SU-DHL-6 (cell line): ENCODE measurements around the gene TMPRSS5.

Experiments
- H2AFZ ChIP-seq: fragments of 200-600 bp; sonication (generic); 2 replicates; pipeline ENCODE4 v1.6.1; 2014; ENCODE audit warnings: low read depth, mild to moderate bottlenecking, moderate library complexity, mixed read lengths, antibody characterized with exemption, low read length; ENCODE audit not compliant: severe bottlenecking
- H3F3A ChIP-seq: fragments of 200-600 bp; shearing (Covaris generic); 2 replicates; pipeline ENCODE4 v1.6.0; 2016; ENCODE audit warnings: antibody characterized with exemption, mild to moderate bottlenecking; ENCODE audit not compliant: insufficient read depth
- H3K27ac ChIP-seq: fragments of 200-600 bp; sonication (generic); 2 replicates; pipeline ENCODE4 v1.5.1; 2016; ENCODE audit warnings: low read depth, mild to moderate bottlenecking, low read length, moderate library complexity, mixed read lengths
- H3K27me3 ChIP-seq: fragments of 200-600 bp; sonication (generic), shearing (Covaris generic); 2 replicates; pipeline ENCODE4 v1.6.0; 2014; ENCODE audit warnings: mild to moderate bottlenecking, low read length
- H3K36me3 ChIP-seq: fragments of 200-600 bp; sonication (generic); 2 replicates; pipeline ENCODE4 v1.6.1; 2014; ENCODE audit warnings: mild to moderate bottlenecking, low read length, mixed read lengths
- H3K4me2 ChIP-seq: fragments of 300-600, 200-600 bp; shearing (Covaris generic), sonication (generic); 2 replicates; pipeline ENCODE4 v1.6.0; 2014; ENCODE audit warnings: low read length, low read depth, mild to moderate bottlenecking; ENCODE audit not compliant: poor library complexity, severe bottlenecking
- H3K4me3 ChIP-seq: fragments of 200-600 bp; sonication (generic); 2 replicates; pipeline ENCODE4 v1.5.1; 2014; ENCODE audit warnings: antibody characterized with exemption, low read length, mild to moderate bottlenecking, mixed read lengths; ENCODE audit not compliant: insufficient read depth, poor library complexity, severe bottlenecking
- H3K79me2 ChIP-seq: fragments of 200-600 bp; sonication (generic); 2 replicates; pipeline ENCODE4 v1.6.1; 2014; ENCODE audit warnings: mild to moderate bottlenecking, low read length, moderate library complexity; ENCODE audit not compliant: insufficient read depth
- H3K9ac ChIP-seq: fragments of 200-600 bp; sonication (generic); 2 replicates; pipeline ENCODE4 v1.7.0; 2014; ENCODE audit warnings: mild to moderate bottlenecking, low read length
- H3K9me2 ChIP-seq: fragments of 200-600 bp; sonication (generic); replicated peaks from 2 replicates; pipeline ENCODE4 v1.6.1; 2014; ENCODE audit warnings: low read length; ENCODE audit not compliant: insufficient read depth
- H3K9me3 ChIP-seq: fragments of 200-600 bp; sonication (generic); 2 replicates; pipeline ENCODE4 v1.6.1; 2014; ENCODE audit warnings: low read length, mixed read lengths; ENCODE audit not compliant: insufficient read depth
- H4K20me1 ChIP-seq: fragments of 200-600 bp; sonication (generic); 2 replicates; pipeline ENCODE4 v1.6.1; 2014; ENCODE audit warnings: low read depth, mild to moderate bottlenecking, antibody characterized with exemption, low read length, moderate library complexity, mixed read lengths
- CTCF ChIP-seq: fragments of 200-600 bp; sonication (generic); IDR thresholded peaks from one replicate; pipeline ENCODE4 v1.5.1; 2017; ENCODE audit warnings: antibody characterized with exemption, mild to moderate bottlenecking, low read length, moderate library complexity; ENCODE audit not compliant: insufficient read depth, poor library complexity, severe bottlenecking
- EZH2phosphoT487 ChIP-seq: fragments of 200-600 bp; sonication (generic), shearing (Covaris generic); conservative IDR thresholded peaks from 2 replicates; pipeline ENCODE4 v1.6.1; 2018; ENCODE audit warnings: mild to moderate bottlenecking, antibody characterized with exemption, low read length, moderate library complexity, mixed read lengths

The TMPRSS5 gene

GRCh38 chr11:113728814-113729213 lies 22.7 kb upstream of the TMPRSS5 start:
- no peaks in the 10 kb centered on the region for H3K9me3 ChIP-seq
- no peaks in the 10 kb centered on the region for H4K20me1 ChIP-seq
- H3F3A ChIP-seq, result no peaks in the 10 kb centered on the region
- no peak overlapping the region for H2AFZ ChIP-seq
- no peaks in the 10 kb centered on the region for H3K27me3 ChIP-seq
- no peaks in the 10 kb centered on the region for H3K79me2 ChIP-seq
- no peaks in the 10 kb centered on the region for H3K9me2 ChIP-seq
- no peak overlapping the region for H3K4me2 ChIP-seq
- TF ChIP-seq CTCF, result no peak
- TF ChIP-seq EZH2phosphoT487, result no peak
- no peak overlapping the region for H3K9ac ChIP-seq
- H3K4me3 ChIP-seq, result no peak overlapping the region
- 0 out of 2 replicates have a peak, but pooled peaks cover 6% of the 10 kb centered on the region for H3K36me3 ChIP-seq
- no peak overlapping the region for H3K27ac ChIP-seq

- Histone ChIP-seq H3K27ac (no peak overlapping the region), H4K20me1 (no peaks in the 10 kb centered on the region), H3K9me3 (no peaks in the 10 kb centered on the region), H3K36me3 (no peaks in the 10 kb centered on the region), H3K9ac (no peak overlapping the region), H3K79me2 (no peaks in the 10 kb centered on the region), H3K4me2 (no peak overlapping the region), H3K4me3 (no peak overlapping the region), H3K27me3 (no peaks in the 10 kb centered on the region), H2AFZ (no peak overlapping the region), H3F3A (no peaks in the 10 kb centered on the region), H3K9me2 (no peaks in the 10 kb centered on the region)
- TF ChIP-seq EZH2phosphoT487, result no peak
- no peak for TF ChIP-seq CTCF
Measured at GRCh38 chr11:113725913-113726312, 19.8 kb upstream of the TMPRSS5 start.

GRCh38 chr11:113725407-113725806 lies 19.3 kb upstream of the TMPRSS5 start:
- Histone ChIP-seq H3K9me2 (no peaks in the 10 kb centered on the region), H3K9ac (no peak overlapping the region), H3K27me3 (no peaks in the 10 kb centered on the region), H4K20me1 (no peaks in the 10 kb centered on the region), H3K9me3 (peaks cover 4% of the 10 kb centered on the region; the same call in 1 of the 2 replicates), H3K4me3 (no peak overlapping the region), H3K79me2 (no peaks in the 10 kb centered on the region), H2AFZ (no peak overlapping the region), H3K4me2 (no peak overlapping the region), H3F3A (no peaks in the 10 kb centered on the region), H3K27ac (no peak overlapping the region), H3K36me3 (no peaks in the 10 kb centered on the region)
- TF ChIP-seq CTCF (no peak), EZH2phosphoT487 (no peak)

- no peaks in the 10 kb centered on the region for H3K9me2 ChIP-seq
- no peaks in the 10 kb centered on the region for H3F3A ChIP-seq
- H3K4me2 ChIP-seq, result no peak overlapping the region
- H3K4me3 ChIP-seq, result no peak overlapping the region
- H3K9ac ChIP-seq, result no peak overlapping the region
- H4K20me1 ChIP-seq, result no peaks in the 10 kb centered on the region
- no peaks in the 10 kb centered on the region for H3K79me2 ChIP-seq
- no peak overlapping the region for H3K27ac ChIP-seq
- no peak overlapping the region for H2AFZ ChIP-seq
- no peaks in the 10 kb centered on the region for H3K36me3 ChIP-seq
- TF ChIP-seq CTCF (no peak), EZH2phosphoT487 (no peak)
- H3K27me3 ChIP-seq, result no peaks in the 10 kb centered on the region
- H3K9me3 ChIP-seq, result peaks cover 5% of the 10 kb centered on the region; the same call in 1 of the 2 replicates
Measured at GRCh38 chr11:113724778-113725177, 18.7 kb upstream of the TMPRSS5 start.
